ENCODE measurements around the gene ERC1. TPM values are rescaled to one million over a fixed set of nuclear protein-coding genes. Genes with fewer than 3 reads are reported as not detected.

The ERC1 gene
- total RNA-seq, 2 donors from 2014 or later, result 53.2 to 53.4 TPM

DNA sequence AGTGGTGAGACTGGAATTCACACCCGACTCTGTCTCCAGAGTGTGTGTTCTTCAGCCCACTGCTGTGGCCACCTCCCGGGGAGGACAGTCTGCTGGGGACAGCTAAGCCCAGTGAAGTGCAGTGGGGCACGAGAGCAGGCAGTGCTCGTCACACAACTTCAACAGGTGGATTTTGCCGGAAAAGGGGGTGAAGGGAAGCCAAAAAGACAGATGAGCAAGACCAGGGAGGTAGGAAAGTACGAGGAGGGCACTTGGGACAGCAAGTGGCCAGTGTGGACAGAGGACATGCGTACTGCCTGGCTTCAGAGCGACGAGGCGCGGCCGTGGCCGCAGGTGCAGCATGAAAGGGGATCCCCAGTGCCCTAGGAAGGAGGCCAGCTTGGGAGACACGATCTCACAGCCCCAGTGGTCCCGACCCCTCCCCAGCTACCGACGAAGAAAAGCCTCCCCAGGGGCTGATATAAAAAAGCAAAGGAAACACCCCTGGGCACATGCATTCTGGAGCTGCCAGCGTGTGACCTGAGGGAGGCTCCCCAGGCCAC is 507.2 kb downstream of the ERC1 start:
- DNase-seq (no peak), ATAC-seq (no peak)
- intact Hi-C loops (cut with DNase I), result no loop called here

DNA sequence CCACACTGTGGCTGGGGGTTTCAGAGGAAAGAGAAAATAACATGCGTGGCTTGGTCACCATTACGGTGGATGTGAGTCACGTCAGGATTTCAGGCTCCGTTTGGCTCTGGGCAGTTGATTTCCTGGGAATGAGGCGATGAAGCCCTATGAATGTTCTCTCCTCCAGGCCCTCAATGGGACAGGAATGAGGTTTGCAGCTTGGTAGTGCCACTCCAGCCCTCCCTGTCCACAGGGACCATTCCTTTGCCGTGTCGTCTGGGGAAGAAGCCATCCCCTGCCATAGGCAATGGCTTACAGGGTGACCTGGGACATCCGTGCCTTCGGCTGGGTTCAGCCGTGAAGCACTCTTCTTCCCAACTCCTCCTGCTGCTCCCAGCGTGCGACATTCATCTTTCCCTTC is 508.3 kb downstream of the ERC1 start:
- intact Hi-C loops (cut with DNase I), result no loop called here
- no peak for DNase-seq
- no peak for ATAC-seq

DNA sequence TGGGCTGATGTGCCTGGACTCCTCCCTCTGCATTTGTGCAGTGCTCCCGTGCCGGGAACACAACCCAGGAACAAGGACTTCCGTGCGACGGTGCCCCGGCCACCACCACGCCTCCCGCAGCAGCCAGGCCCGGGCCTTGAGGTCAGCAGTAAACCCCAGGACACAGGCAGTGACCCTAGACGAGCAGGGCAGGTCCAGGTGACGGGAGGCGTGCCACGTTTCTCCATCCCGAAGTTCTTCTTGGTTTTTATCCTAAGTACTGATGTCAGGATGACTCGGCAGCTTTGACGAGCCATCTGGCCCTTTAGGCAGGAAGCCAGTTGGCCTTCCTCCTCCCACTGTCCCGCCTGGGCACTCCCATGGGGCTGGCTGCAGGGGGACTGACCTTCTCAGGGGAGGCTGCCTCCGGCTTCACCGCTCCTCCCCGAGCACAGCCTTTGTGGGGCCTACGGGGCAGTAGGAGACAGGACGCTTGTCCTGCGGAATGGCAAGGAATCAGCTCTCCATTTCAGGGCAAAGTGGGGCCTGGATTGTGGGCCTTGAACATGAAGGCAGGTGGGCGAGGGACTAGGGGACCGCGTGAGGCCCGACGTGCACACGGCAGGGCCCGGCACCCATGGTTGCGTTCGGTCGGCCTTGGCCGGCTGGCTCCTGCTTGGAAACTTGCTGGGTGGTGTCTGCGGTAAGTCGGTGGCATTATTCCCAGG is 509.2 kb downstream of the ERC1 start:
- DNase-seq (peak; percentile 62), ATAC-seq (peak in 1 of 2 donors; percentile 57)
- intact Hi-C loops (cut with DNase I), result no loop called here

DNA sequence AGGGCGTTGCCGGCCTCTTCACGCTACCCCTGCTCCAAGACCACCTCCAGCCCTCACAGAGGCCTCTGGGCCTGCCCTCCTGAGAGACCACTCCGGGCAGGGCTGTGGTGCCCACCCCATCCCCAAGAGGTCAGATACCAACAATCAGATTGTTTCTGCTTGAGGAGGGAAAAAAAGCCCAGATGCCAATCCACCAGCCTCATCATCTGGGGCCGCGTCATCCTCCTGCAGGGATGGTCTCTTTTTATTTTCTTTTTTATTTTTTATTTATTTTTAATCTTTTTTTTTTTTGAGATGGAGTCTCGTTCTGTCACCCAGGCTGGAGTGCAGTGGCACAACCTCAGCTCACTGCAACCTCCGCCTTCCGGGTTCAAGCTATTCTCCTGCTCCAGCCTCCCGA is 510.0 kb downstream of the ERC1 start:
- no peak for DNase-seq
- no peak for ATAC-seq
- intact Hi-C loops (cut with DNase I), result no loop called here

DNA sequence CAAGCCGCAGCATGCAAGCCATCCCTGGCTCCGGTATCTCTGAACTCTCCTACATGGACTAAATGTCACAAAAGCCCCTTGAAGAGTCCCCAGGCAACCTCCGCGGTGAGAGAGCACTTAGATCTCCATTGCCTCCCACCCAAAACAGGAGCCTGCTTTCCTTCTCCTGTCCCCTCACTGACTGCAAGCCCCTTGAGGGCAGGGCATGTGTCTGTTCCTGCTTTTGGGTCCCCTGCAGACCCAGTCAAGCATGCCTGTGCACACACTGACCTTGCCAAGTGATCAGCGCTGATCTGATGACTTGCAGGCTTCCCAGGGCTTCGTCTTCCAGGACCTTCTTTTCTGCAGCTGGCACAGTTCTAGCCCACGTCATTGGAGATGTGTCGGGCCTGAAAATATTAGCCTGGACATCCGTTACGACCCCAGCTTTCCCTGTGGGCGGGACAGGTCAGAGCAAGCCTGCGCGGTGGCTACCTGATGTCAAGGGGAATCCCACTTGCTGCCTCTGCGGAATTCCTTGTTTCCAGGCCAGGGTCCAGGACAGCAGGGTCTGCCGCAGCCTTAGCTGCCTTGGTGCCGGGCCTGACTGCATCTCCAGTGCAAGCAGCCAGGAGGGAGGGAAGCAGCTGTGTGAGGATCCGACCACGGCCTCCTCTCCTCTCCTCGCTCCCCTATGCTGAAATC is 510.8 kb downstream of the ERC1 start:
- intact Hi-C loops (cut with DNase I), result no loop called here
- DNase-seq, result no peak
- no peak for ATAC-seq

DNA sequence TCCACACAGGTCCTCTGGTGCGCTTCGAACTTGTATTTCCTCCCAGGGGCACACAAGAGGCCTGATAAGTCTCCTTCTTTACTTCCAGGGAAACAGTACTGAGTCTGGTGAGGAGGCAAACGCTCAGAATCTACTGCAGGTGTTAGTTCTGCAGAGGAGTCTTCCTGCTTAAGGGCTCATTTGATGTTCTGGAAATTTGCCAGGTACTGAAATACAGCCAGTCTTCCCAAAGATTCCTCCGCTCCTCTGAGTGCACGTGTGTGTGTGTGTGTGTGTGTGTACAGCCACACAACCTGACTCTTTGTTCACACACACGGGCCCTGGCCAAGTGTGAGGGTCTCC is 511.3 kb downstream of the ERC1 start:
- DNase-seq (no peak), ATAC-seq (no peak)
- intact Hi-C loops (cut with DNase I), result no loop called here

DNA sequence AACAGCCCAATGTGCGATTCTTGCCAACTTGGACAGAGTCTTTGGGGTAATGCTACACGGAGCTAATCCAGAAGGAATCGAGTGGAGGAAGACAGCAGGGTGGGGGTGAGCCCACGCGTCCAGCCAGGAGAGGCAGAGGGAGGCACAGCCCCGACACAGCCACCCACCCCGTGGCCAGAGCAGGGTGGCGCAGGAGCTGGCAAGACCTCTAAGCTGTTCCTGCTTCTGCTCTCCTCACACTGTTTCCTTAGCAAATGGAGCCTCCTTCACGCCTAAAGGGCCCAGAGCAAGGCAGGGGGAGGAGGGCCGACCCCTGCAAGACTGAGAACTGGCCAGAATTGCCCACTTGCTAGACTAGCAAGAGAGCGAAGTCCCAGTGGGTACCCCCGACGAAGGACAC is 511.8 kb downstream of the ERC1 start:
- intact Hi-C loops (cut with DNase I), result no loop called here
- ATAC-seq (no peak), DNase-seq (no peak)

DNA sequence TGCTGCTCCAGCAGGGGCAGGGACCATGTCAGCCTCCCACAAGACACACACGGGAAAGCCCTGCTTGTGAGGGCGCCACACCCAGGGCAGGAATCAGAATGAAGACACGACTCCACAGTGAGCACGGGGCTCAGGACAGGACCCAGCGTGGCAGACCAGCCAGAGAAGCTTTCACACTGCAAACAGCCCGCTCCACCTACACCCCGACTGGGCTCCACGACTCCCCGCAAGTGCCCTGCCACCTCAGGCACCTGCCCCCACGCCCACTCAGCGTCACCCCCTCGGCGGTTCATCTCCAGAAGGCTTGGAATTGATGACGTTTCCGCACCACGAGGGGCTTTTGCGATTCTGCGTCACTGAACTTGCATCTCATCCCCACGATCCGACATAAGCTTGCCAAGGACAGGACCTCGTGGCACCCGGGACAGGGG is 512.3 kb downstream of the ERC1 start:
- intact Hi-C loops (cut with DNase I), result no loop called here
- DNase-seq (no peak), ATAC-seq (no peak)

DNA sequence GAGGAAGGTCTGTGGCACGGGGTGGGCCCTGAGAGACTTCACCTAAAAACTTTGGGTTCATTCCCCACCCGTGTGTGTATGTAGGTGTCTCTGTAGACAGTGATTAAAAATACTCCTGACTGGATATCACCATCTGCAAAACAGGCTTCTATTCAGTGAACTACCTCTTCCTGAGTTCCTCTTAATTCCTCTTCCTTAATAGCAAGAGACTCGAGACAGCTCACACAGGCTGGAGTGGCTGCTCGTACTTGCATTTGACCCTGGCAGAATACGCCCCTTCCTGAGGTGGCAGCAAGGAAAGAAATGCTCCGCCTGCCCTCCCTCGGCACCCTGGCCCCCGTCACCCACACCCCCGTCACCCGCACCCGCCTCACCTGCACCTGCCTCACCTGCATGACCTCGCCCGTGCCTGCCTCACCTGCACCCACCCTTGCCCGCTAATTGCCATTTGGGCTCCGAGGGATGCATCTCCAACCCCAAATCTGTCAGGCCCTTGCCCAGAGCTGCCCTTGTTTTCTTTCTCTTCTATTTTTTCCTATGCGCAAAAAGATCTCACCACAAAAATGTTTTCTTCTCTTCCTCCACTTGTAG is 513.4 kb downstream of the ERC1 start:
- no peak for DNase-seq
- intact Hi-C loops (cut with DNase I), result no loop called here
- no peak for ATAC-seq

DNA sequence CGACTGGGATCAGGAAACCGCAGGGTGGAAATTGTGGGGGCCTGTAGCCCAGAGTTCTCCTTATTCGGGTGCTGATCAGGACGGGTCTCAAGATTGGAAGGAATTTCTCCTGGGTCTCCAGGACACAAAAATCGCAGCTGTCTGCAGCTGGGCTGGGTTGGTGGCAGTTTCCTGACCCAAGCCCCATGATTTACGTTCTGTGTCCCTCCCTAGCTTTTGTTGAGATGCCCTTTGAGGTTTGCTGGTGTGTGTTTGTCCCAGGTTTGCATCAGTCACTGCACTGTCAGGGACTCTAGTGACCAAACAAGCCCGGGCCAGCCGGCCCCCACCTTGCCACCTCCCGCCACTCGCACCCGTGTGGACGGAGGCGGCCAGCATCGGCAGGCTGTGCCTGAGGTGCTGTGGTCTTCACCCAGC is 513.9 kb downstream of the ERC1 start:
- no peak for DNase-seq
- no peak for ATAC-seq
- intact Hi-C loops (cut with DNase I), result no loop called here

DNA sequence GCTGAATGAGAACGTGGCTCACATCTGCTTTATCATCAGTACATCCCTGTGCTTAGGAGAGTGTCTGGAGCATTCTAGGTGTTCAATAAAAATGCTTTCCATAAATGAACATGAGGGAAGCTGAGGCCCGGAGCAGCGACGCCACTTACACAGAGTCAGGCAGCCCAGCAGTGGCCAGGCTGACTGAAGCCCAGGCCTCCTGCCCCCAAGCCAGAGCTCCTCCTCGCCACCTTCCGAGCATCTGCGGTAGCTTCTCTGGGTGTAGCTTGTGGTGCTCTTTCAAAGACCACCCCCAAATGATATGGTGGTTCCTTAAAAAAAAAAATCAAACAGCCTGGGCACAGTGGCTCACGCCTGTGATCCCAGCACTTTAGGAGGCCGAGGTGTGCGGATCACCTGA is 514.6 kb downstream of the ERC1 start:
- intact Hi-C loops (cut with DNase I), result no loop called here
- ATAC-seq (no peak), DNase-seq (no peak)

DNA sequence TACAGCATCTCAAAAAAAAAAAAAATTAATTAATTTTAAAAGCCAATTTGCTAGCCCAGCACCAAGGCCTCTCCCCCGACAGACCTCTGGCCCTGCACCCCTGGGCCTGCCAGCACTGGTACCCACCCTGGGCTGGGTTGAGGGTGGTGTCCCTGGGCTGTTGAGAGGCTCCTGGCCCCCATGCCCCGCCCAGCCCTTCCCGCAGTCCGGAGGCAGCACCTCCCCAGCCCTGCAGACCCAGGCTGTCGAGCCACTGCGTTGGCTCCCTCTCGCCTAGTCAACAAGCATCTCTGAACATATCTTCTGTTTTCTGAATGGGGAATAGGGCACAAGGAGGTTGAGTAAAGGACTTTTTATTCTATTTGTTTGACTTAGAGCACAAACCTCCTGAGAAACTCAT is 516.3 kb downstream of the ERC1 start:
- ATAC-seq (no peak), DNase-seq (no peak)
- intact Hi-C loops (cut with DNase I), result no loop called here

DNA sequence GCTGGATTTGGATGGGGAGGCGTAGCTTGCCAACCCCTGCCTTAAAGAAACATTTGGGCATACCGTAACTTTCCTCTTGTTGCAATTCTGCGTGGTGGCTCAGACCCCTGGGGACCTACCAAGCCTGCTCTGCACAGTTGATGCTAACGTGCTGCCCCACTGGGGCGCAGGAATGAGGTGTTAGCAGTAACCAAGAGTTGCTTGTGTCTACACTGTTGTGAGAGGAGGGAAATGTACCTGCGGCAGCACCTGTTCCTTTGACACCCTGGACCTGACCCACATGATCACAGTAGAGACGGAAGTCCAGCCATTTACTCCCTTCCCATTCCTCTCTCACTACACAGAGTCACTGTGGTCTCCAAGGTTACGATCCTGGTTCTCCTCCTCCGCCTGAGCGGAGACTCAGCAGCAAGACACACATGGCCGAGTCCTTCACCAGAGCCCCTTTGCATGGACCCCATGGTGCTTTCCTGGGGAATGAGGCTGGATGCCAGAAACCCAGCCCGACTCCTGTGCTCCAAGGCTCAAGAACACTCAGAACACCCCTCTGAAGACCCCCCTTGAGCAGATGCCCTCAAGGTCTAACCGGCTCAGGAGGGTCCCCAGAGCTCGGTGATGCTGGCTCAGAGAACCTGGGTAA is 518.5 kb downstream of the ERC1 start:
- no peak for ATAC-seq
- DNase-seq, result no peak
- intact Hi-C loops (cut with DNase I), result no loop called here

DNA sequence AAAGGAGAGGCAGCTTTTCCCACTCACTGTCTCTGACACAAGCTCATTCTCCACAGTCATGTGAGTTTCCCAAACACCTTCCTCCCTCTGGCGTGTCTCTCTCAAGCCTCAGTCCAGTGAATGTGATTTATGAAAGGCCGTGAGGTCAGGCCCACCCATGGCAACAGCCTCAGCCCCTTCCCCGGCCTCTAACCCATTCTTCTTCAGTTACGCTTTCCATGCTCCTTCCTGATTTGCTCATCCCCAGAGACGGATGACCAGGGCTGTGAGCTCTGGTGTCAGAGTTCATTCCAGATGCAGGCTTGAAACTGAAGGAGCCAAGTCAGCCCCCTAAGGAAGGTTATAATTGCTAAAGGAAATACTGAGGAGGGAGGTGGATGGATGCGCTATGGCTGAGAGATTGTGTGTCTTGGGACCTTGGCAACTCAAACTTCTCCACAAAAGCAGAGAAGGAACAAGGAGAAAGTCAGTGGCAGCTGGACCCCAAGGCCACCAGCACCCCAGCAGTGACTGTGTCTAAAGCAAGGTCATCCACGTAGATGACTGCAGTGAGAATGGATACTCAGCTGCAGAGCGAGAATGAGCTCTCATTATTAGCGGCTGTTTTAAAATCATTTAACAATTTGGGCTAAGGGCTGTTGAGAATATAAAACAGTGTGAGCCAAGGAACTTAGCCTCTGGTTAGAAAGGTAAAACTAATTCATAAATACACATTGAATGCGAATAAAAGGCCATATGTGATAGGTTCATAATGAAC is 519.2 kb downstream of the ERC1 start:
- DNase-seq (no peak), ATAC-seq (no peak)
- intact Hi-C loops (cut with DNase I), result no loop called here

DNA sequence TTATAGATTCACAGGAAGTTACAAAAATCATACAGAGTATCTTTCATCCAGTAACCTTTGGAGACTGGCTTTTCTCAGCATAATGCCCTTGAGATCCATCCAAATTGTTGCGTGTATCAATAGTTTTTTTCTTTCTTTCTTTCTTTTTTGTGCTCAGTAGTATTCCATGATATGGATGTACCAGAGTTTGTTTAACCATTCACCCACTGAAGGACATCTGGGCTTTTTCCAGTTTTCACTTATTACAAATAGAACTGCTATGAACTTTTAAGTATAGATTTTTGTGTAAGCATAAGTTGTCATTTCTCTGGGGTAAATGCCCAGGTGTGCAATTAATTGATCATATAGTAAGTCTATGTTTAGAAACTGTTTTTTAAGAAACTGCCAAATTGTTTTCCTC is 524.0 kb downstream of the ERC1 start:
- DNase-seq, result no peak
- no peak for ATAC-seq
- intact Hi-C loops (cut with DNase I), result no loop called here

DNA sequence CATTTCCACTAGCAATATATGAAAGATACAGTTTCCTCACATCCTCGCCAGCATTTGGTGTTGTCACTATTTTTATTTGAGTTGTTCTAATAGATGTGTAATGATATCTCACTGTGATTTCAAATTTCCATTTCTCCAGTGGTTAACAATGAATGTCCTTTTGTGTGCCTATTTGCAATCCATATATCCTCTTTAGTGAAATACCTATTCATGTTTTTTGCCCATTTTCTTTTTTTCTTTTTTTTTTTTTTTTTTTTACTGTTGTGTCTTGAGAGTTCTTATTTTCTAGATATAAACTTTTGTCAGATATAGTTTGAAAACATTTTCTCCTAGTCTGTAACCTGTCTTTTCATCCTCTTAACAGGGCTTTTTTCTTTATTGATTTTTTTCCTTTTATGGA is 524.4 kb downstream of the ERC1 start:
- intact Hi-C loops (cut with DNase I), result no loop called here
- ATAC-seq, result no peak
- DNase-seq, result no peak

DNA sequence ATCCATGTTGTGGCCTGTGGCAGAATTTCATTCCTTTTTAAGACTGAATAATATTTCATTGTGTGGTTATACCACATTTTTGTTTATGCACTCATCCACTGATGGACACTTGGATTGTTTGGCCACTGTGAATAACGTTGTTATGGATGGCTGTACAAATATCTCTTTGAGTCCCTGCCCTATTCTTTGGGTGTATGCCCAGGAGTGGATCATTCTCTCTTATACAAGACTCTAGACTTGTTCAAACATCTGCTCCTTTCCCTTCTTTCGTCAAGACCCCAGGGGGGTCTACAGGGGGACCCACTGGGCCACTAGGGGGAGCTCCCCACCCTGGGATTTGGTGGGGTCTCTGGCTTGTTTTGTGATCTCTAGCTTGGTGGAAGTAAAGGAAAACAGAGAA is 526.0 kb downstream of the ERC1 start:
- intact Hi-C loops (cut with DNase I), result no loop called here
- DNase-seq (no peak), ATAC-seq (peak in 1 of 2 donors; percentile 24)

DNA sequence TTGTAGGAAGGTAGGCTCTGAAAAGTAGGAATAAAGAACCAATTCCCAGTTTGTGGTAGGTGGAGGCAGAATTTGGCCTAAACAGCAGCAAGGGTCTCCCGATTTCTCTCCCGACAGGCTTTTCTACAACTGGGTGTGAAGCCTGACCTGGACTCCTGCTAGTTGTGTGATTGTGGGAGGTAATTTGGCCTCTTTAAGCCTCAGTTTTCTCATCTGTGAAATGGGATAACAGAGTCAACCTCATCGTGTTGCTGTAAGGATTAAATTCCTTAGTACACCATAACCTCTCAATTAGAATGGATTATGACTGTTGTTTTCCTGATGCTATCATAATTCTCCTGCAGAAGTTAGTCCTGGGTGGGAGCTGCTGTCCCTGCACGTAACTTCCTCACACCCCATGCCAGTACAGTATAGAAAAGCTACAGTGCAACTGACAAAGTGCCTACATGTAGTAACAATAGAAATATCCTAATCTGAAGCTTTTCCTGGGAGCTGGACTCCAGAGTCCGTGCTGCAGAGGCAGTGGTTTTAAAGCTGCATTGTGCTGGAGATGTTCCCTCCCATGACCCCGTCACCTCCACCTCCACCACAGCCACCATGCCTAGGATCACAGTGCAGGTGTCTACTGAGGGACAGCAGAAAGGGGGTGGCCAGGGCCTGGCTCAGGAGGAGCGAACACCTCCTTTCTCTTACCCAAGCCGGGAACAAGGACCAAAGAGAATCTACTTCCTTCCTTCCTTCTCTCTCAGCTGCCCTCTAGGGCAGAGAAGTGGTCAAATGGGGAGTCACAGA is 526.9 kb downstream of the ERC1 start:
- intact Hi-C loops (cut with DNase I), result no loop called here
- DNase-seq (no peak), ATAC-seq (no peak)
